AG09309 (cell line): Measurements from ENCODE around the gene ARIH1.

Source experiments
- DNase-seq: peaks from one replicate; pipeline ENCODE4 v3.0.0-alpha.2; 2010; ENCODE audit warnings: low read depth
- H3K4me3 ChIP-seq: 2 replicates; pipeline ENCODE4 v1.5.1; 2011; ENCODE audit warnings: mild to moderate bottlenecking, low read depth, low read length, moderate library complexity; ENCODE audit not compliant: control insufficient read depth
- TF ChIP-seq, protein P1 (sequence below): IDR thresholded peaks from 2 replicates; pipeline ENCODE4 v1.5.1; 2011; ENCODE audit warnings: mild to moderate bottlenecking, low read depth, low read length, inconsistent platforms; ENCODE audit not compliant: insufficient read depth, control insufficient read depth; ENCODE audit errors: missing control alignments

Gene ARIH1

DNA sequence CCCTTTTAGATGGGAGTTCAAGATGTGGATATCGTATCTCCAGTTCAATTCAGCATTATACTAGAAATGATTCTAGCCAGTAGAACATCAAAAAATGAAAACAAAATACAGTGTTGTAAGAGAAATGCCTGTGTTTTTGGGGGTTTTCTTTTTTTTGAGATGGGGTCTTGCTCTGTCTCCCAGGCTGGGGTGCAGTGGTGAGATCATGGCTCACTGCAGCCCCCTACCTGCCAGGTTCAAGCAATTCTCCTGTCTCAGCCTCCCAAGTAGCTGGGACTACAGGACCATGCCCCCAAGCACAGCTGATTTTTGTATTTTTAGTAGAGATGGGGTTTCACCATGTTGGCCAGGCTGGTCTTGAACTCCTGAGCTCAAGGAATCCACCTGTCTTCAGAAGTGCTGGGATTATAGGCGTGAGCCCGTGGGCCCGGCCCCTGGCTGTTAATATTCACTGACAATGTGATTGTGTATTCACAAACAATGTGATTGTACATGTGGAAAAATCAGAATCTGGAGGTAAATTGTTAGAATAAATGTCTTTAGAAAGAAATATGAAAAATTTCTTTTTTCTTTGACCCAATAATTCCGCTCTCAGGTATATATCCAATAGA is 59.0 kb downstream of the ARIH1 start:
- DNase-seq, result no peak
- H3K4me3 ChIP-seq, result no peak overlapping the region
- TF ChIP-seq, protein P1, sequence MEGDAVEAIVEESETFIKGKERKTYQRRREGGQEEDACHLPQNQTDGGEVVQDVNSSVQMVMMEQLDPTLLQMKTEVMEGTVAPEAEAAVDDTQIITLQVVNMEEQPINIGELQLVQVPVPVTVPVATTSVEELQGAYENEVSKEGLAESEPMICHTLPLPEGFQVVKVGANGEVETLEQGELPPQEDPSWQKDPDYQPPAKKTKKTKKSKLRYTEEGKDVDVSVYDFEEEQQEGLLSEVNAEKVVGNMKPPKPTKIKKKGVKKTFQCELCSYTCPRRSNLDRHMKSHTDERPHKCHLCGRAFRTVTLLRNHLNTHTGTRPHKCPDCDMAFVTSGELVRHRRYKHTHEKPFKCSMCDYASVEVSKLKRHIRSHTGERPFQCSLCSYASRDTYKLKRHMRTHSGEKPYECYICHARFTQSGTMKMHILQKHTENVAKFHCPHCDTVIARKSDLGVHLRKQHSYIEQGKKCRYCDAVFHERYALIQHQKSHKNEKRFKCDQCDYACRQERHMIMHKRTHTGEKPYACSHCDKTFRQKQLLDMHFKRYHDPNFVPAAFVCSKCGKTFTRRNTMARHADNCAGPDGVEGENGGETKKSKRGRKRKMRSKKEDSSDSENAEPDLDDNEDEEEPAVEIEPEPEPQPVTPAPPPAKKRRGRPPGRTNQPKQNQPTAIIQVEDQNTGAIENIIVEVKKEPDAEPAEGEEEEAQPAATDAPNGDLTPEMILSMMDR, result peak; percentile 39

DNA sequence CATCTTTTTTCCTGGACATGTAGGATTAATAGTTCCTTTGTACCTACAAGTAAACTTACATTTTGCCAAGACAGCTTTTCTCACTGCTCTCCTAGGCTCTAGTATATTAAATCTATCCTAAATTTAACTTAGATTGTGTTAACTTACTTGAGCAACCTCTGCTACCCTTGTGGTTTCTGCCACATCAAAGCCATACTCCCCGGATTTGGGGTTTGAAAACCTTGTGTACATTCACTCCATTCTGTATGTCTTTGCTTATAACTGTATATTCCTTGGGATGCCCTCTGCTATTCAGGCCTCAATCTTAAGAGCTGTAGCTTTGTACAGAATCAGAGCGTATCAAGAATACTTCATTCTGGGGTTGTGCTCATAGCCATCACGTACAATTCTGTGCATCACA is 60.4 kb downstream of the ARIH1 start:
- TF ChIP-seq, protein P1, result no peak
- no peak for DNase-seq

DNA sequence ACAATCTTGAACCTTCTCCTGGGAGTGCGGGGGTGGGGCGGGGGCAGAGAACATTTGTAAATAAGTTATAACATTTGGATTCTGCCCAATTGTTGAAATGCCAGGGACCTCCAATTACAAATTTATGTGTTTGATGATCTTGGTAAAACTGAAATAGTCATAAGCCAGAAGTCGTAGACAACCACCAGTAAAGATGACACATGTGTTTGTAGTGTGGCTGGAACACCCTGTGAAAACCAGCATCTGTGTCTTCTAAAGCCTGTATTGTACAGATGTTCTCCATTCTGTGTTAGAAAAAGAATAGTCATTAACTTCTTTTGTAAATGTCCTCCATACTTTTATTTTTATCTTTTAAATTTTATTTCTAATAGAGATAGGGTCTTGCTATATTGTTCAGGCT is 61.8 kb downstream of the ARIH1 start:
- H3K4me3 ChIP-seq, result no peak overlapping the region
- TF ChIP-seq, protein P1, result no peak
- no peak for DNase-seq

More for the DNA sequence above, 60.4 kb downstream of the ARIH1 start:
- no peak overlapping the region for H3K4me3 ChIP-seq

DNA sequence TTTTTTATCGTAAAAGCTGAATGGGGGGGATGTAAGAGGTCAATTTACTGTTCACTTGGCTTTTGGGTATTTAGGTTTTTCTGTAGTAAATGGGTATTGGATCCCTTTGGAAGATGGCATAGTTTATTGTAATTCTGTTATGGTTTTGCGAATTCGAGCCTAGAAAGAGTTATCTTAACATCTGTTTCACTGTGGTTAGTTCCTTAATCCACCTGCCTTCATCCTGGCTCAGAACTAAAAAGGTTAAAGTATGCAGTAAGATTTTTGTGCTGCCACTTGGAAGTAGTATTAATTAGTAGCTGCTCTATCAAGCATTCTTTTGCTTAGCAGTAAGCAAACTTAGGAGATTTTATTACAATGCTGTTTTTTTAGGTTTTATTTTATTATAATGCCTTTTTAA is 62.4 kb downstream of the ARIH1 start:
- TF ChIP-seq, protein P1, result no peak
- no peak for DNase-seq
- H3K4me3 ChIP-seq, result no peak overlapping the region

DNA sequence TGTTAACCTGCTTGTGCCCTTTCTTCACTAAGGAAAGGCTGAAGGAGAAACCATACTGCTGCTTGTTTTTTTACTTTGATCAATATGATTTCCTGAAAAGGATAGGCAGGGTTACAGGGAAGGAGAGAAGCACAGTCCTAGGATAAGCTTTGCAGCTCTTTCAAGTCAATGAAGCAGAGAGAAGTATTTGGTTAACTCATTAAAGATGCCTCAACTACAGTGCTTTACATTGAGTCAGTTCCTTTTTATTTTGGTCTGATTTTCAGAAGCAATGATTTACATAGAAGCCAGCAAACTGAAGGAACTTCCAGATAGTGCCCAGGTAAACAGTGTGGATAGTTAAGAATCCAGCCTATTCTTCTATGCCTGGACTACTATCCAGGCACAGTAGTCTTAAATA is 64.8 kb downstream of the ARIH1 start:
- DNase-seq, result no peak
- TF ChIP-seq, protein P1, result no peak

DNA sequence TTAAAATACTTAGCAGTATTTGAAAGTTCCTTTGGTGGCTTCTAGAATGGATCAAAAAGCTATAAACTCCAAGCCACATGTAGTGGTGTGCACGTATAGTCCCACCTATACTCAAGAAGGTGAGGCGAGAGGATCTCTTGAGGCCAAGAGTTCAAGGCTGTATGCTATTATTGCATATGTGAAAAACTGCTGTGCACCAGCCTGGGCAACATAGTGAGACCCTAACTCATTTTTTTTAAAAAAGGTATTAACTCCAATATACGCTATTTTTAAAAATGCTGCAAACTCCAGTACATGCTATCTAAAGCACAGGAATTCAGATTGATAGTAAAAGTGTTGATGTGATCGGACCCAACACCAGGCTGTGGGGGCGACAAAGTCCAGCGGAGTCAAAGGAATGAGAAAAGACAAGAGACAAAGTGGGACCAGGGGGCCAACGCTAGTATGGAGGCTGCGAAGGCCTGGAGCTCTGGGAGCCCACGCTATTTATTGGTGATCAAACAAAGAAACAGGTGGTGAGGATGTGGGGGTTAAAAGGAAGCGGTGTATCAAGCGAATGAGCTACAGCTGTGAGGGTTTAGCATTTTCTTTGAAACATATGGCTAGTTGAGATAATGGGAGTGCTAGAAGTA is 66.6 kb downstream of the ARIH1 start:
- TF ChIP-seq, protein P1, result no peak
- DNase-seq, result no peak
- H3K4me3 ChIP-seq, result no peak overlapping the region

More for the DNA sequence above, 64.8 kb downstream of the ARIH1 start:
- no peak overlapping the region for H3K4me3 ChIP-seq
